ENCODE results near the gene FRZB. TPM values are rescaled to one million over a fixed set of nuclear protein-coding genes. Genes with fewer than 3 reads are reported as not detected.

FRZB gene
- total RNA-seq, 2 donors from 2014 or later: 1.8 to 2.4 TPM

- Histone ChIP-seq H3K4me3 (no peak overlapping the region), H3K27ac (no peak overlapping the region), H3K4me1 (no peaks in the 10 kb centered on the region), H3K9me3 (no peaks in the 10 kb centered on the region), H3K36me3 (no peaks in the 10 kb centered on the region), H3K27me3 (no peaks in the 10 kb centered on the region)
- DNase-seq (ENCODE audit: low spot score): no peak
- TF ChIP-seq CTCF (IDR thresholded peaks at IDR 0.05): no peak
These were observed 40.4 kb downstream of the FRZB start for GRCh38 chr2:182826064-182826463.

GRCh38 chr2:182824767-182825158 lies 41.7 kb downstream of the FRZB start:
- Histone ChIP-seq H3K4me1 (no peaks in the 10 kb centered on the region), H3K36me3 (no peaks in the 10 kb centered on the region), H3K27ac (no peak overlapping the region), H3K4me3 (no peak overlapping the region), H3K9me3 (no peaks in the 10 kb centered on the region), H3K27me3 (no peaks in the 10 kb centered on the region)
- TF ChIP-seq CTCF (IDR thresholded peaks at IDR 0.05): no peak
- DNase-seq (ENCODE audit: low spot score): no peak

GRCh38 chr2:182824056-182824766 lies 42.2 kb downstream of the FRZB start:
- H3K27ac ChIP-seq: no peak overlapping the region
- TF ChIP-seq CTCF (IDR thresholded peaks at IDR 0.05): no peak
- no peaks in the 10 kb centered on the region for H3K27me3 ChIP-seq
- no peak overlapping the region for H3K4me3 ChIP-seq
- H3K4me1 ChIP-seq: no peaks in the 10 kb centered on the region
- H3K9me3 ChIP-seq: no peaks in the 10 kb centered on the region
- no peaks in the 10 kb centered on the region for H3K36me3 ChIP-seq
- no peak for DNase-seq (ENCODE audit: low spot score)

GRCh38 chr2:182822733-182823132 lies 43.7 kb downstream of the FRZB start:
- Histone ChIP-seq H3K4me1 (peaks cover 0 to 1% of the 10 kb centered on the region in 2 donors), H3K36me3 (no peaks in the 10 kb centered on the region), H3K4me3 (no peak overlapping the region), H3K9me3 (no peaks in the 10 kb centered on the region), H3K27ac (no peak overlapping the region), H3K27me3 (no peaks in the 10 kb centered on the region)
- TF ChIP-seq CTCF (IDR thresholded peaks at IDR 0.05): no peak
- DNase-seq (ENCODE audit: low spot score): no peak

GRCh38 chr2:182821182-182821581 lies 45.3 kb downstream of the FRZB start:
- Histone ChIP-seq H3K9me3 (no peaks in the 10 kb centered on the region), H3K36me3 (no peaks in the 10 kb centered on the region), H3K27me3 (no peaks in the 10 kb centered on the region), H3K4me1 (peaks cover 0 to 7% of the 10 kb centered on the region in 2 donors), H3K27ac (no peak overlapping the region), H3K4me3 (no peak overlapping the region)
- TF ChIP-seq CTCF (IDR thresholded peaks at IDR 0.05): no peak
- DNase-seq (ENCODE audit: low spot score): no peak

- peaks cover 0 to 7% of the 10 kb centered on the region in 2 donors for H3K4me1 ChIP-seq
- no peaks in the 10 kb centered on the region for H3K27me3 ChIP-seq
- H3K27ac ChIP-seq: no peak overlapping the region
- H3K9me3 ChIP-seq: no peaks in the 10 kb centered on the region
- DNase-seq (ENCODE audit: low spot score): no peak
- H3K36me3 ChIP-seq: no peaks in the 10 kb centered on the region
- no peak for TF ChIP-seq CTCF (IDR thresholded peaks at IDR 0.05)
- no peak overlapping the region for H3K4me3 ChIP-seq
These were observed 47.0 kb downstream of the FRZB start for GRCh38 chr2:182819412-182819811.

Data from right atrium auricular region (tissue), 2 donors.